HG02759 (cell line): ENCODE data around the gene NINJ1.

Experiments
- ATAC-seq: cut with Tn5 transposase; IDR thresholded peaks from one replicate; pipeline ENCODE4 v1.9.1; 2021; ENCODE audit warnings: mild to moderate bottlenecking, moderate library complexity; ENCODE audit not compliant: unreplicated experiment

NINJ1 gene

DNA sequence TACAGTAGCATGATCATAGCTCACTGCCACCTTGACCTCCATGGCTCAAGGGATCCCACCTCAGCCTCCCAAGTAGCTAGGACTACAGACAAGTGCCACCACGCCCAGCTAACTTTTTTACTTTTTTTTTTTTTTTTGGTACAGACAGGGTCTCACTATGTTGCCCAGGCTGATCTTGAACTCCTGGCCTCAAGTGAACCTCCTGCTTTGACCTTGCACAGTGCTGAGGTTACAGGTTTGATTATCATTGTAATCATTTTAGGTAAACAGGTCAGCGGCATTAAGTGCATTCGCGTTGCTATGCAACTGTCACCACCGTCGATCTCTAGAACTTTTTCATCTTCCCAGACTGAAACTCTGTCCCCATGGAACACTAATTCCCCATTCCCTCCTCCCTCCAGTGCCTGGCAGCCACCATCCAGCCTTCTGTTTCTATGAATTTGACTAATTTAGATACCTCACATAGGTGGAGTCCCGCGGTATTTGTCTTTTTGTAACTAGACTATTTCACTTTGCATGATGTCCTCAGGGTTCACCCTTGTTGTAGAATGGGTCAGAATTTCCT, 43.9 kb downstream of the NINJ1 start:
- ATAC-seq: no peak

DNA sequence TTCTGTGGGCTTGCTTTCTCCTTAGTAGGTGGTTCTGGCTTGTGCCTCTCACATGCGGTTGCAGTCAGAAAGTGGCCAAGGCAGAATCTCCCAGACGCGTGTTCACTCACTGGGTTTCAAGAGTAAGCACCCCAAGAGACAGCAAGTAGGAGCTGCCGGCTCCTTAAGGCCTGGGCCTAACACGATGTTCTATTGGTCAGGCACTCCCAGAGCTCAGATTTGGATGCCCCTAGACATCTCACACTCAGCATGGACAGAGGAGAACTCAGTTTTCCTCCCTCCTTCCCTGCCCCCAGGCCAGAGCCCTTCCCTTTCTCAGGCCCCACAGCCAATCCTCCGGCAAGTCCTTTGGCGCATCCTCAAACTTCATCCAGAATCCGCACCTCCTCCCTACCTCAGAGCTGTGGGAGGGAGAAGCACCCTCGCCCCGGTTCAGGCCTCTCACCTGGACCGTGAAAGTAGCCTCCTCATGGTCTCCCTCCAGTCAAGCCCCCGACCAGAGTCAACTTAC, 44.5 kb downstream of the NINJ1 start:
- ATAC-seq: no peak

DNA sequence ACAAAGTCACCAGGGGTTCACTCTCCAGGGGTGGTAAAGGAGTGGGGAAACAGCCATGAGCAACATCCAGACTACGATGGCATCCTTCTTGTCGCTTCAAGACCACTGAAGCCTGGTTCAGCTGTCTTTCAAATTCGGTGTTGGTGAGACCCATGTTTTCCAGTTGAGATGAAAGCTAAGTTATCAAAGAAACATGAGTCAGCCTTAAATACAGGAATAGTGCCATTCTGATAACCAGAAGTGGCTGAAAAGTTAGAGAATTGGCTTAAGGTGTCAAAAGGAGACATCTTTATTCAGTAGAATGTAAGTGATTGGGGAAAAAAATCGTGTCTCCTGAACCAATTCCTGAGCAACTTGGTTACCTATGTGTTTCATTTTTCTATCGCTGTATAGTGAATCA, 45.0 kb downstream of the NINJ1 start:
- ATAC-seq: no peak

DNA sequence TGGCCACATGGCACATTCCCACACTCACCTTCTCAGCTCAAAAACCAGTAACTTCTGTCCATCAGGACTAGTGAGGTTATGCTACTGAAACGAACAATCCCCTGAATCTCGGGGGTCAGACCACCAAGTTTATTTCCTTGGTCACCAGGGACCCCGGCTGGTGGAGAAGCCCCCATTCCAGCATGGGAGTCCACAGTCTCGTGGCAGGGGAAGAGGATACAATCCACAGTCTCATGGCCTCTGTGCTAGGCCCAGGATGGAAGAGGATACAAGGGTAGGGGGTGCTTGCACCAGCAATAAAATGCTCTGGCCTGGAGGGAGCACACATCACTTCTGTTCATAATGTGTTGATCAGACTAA, 45.4 kb downstream of the NINJ1 start:
- ATAC-seq: no peak

DNA sequence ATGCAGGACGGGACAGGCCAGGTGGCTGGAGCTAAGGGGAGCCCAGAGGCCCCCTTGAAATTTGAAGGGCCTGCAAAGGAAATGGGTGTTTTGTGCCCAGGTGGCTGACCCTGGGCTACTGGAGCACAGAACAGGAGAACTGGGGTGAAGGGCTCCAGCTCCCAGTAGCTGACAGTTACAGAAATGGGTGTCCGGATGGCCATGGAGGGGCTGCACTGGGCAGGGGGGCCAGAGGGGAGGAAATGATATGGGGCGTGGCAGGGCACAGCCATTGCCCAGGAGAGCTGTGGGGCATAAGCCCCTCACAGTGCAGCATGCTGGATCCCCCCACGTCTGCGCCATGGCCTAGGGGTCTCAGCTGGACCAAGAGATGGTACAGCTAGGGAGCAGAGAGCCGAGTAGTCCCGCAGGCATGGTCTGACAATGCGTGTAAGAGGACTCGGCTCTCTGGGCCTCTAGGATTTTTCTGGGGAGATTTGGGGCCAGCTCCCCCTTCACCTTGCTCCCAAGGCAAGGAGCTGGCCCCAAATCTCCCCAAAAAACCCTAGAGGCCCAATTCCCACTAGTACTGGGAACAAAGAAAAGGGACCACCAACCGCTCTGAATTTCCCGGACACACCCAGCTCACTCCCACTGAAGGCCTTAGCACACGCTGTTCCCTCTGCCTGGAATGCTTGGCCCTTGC, 45.9 kb downstream of the NINJ1 start:
- ATAC-seq: no peak

DNA sequence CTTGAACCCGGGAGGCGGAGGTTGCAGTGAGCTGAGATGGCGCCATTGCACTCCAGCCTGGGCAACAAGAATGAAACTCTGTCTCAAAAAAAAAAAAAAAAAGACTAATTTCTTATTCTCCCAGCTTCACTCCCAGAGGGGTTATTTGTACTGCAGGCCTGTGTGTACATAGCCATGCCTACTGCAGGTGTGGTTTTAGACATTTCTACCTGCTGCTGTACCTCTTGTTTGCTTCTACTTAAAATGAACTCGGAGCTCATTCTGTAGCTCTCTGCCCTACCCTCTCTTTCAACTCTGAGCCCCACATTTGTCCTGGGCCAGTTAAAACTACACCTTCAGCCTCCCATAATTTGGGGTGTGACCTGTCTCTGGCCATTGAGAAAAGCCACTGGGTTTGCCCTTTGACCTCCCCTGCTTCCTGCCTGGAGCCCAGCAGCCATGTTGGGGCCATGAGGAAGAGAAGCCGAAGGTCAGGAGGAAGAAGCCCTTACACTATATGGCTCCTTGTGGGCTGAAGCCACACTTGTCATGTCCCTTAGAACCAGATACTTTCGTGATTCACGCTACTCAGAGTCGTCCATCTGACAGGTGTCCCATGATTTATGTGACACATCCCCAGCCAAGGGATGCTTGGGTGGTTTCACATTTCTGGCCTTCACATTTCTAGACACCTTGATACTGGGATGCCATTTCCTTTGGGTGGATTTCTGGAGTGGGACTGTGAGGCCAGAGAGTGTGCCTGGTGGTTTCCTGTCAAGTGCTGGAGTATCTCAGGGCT, 47.4 kb downstream of the NINJ1 start:
- no peak for ATAC-seq

DNA sequence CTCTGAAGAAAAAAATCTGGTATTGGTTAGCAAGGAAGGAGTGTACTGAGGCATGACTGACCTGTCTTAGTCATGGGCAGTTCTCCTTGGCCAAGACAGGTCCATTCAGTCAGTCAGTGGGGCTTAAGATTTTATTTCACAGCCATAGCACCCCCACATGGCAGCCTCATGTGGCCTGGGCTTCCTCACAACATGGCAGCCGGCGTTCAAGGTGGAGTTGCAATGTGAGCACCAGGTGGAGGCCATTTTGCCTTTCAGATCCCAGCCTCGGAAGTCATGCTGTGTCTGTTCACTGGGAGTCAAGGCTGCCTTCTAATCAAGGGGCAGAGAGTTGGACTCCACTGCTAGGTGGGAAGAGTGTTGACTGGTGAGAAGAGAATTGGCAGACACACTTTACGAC, 48.4 kb downstream of the NINJ1 start:
- ATAC-seq: no peak

DNA sequence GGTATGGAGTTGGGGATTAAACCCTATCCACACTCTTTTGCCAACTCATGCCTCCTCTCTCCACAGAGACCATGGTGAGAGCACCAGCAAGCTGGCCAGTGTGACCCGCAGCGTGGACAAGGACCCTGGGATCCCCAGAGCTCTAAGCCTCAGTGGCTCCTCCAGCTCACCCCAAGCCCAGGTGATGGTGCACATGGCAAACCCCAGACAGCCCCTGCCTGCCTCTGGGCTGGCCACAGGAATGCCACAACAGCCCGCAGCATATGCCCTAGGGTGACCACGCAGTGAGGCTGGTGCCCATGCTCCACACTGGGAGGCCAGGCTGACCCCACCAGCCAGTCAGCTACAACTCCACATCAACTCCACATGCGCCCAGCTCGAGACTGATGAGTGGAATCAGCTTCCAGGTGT, 49.6 kb downstream of the NINJ1 start:
- ATAC-seq: no peak

DNA sequence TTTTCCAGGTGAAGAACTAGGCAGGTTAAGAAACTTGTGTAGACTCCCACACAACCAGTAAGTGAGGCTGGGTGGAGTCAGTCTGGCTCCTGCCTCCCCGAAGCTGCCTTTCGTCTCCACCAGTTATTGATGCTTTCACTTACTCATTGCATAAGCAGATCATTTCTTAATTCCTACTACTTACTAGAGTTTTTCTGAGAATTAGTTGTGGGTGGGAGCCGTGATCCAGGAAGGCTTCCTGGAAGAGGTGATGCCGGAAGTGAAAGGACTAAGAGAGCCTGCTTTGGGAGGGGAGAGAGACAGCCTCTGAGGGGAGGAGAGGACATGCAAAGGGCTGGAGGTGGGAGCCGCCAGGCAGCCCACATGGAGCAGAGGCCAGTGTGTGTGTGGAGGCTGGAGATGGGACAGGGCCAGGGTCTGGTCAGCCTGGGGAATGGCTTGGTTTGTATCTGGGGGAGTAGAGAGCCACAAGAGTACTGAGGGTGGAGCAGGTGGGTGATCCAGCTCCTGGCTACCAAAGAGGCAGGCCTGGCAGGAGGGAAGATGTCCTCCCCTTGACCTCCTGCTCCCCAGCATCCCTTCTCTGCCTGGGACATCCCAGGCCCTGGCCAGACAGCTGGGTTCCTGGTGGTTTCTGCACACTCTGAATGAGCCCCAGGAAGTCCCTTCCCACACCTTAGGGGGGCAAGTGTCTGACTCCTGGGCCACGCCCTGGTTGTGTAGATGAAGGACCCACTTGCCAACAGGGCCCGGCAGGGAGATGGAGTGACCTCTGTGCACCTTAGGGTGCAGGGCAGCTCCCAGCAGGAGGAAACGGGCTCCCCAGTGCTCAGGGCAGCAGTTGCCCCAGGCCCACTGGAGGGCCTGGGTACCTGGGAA, 50.2 kb downstream of the NINJ1 start:
- ATAC-seq: no peak

DNA sequence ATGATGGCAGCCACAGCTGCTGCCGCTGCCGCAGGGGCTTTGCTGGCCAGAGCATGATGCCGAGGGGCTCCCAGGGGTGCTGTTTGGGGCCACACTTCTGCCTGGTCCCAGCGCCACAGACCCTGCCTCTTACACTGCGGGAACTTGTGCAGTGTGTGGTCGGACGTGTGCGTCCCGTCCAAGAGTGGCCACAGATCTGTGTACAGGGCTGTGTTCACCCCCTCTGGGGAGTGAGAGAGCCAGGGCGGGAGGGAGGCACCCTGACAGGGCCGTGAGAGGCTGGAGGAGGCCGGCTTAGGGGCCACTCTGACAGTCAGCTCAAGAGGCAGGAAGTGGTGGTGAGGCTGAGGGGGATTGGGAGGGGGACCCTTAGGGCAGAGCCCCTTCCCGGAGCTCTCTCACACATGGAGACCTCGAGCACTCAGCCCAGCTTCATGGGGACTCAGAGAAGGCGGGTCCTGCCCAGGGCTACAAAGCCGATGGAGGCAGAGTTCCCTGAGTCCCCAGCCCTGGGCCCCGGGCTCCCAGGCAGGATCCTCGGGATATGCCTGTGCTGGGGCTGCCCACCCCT, 51.1 kb downstream of the NINJ1 start:
- ATAC-seq: no peak

DNA sequence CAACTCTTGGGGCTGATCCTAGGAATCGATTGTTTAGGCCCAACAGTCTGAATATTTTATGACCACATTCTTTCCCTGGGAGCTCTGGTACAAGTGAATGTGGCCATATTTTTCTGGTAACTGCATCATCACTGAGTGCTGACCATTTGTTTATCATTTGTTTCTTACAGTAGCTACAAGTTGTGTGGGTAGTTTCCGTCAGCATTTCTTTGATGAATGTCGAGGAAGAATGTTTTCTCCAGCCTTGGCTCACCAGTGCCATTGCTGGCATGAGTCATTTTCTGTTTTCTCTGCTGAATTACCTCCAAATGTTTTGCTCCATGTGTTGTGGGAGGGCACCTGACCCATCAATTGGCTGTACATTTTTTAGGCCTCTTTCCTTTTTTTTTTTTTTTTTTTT, 52.1 kb downstream of the NINJ1 start:
- ATAC-seq: no peak

DNA sequence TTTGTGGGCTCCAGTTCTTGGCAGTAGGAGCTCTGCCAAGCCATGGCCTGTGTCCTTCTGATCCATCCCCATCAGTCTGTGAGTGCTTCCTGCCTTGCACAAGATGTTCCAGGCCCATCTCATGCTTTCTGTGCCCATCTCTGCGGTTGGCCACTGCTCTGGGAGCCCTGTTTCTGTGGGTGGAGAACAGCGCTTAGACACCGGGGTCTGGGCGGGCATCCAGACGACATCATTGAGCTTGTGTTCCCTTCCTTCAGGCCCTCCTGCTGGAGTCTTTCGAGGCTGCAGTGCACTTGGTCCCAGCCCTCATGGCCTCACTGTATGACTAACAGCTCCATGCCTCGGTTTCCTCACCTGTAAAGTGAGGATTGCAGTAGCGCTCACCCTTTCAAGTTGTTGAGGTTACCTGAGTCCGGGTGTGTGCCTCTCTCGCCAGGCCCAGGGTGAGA, 52.9 kb downstream of the NINJ1 start:
- no peak for ATAC-seq

DNA sequence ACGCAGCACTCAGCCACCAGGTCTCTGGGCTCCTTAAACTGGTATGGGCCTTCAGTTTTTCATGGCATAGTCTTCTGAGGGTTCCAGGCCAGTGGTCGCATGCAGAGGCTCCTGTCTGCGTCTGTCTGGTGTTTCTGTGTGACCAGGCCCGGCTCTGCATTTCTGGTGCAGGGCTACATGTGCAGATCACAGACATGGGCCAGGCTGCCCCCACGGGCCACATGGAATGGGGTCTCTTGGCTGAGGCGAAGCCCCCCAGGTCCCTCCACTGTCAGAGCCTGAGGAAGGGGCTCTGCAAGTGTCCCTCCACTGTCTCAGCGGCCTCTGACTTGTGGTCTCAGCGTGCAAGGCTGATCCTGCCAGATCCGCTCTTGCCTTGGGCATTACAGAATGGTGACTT, 53.6 kb downstream of the NINJ1 start:
- ATAC-seq: no peak

DNA sequence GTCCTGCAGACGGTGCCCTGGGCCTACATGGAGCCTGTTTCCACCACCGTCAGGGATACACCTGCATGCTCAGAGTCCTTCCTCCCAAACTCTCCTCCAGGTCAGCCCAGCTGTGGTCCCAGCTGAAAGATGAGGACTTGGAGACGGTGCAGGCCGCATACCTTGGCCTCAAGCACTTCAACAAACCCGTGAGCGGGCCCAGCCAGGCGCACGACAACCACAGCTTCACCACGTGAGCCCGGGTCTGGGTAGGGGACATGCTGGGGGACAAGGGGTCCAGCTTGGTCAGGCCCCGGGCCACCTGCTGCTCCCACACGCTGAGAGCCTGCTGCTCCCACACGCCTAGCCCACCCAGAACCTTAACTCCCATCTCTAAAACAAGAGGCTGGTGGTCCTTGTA, 54.7 kb downstream of the NINJ1 start:
- no peak for ATAC-seq

DNA sequence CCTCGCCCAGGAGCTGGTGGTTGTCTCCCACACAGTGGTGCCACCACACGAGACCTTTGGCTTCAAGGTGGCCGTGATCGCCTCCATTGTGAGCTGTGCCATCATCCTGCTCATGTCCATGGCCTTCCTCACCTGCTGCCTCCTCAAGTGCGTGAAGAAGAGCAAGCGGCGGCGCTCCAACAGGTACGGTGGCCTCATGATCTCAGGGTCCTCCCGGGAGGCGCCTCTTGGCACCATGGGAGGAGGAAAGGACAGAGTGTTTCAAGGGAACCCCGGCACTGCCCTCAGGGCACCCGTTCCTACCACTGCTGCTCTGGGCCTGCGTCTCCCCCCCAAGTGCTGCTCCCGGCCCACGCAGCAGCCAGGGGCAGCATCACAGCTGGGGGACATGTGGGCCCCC, 56.2 kb downstream of the NINJ1 start:
- ATAC-seq: no peak

DNA sequence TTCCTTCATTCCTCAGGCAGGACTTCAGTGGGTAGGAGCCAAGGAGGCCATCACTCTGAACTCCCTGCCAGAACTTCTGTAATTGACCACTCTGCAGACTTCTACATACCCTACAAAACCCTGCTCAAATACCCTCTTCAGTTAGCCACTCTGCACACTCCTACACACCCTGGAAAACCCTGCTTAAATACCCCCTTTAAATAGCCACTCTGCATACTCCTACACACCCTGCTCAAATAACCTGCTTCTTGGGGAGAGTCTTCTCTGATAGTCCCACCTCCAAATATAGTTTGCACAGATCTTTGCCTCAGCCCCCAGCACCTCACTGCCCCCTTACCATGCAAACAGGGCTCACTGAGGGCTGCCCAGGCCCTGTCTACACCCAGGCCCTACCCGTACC, 56.7 kb downstream of the NINJ1 start:
- ATAC-seq: no peak

DNA sequence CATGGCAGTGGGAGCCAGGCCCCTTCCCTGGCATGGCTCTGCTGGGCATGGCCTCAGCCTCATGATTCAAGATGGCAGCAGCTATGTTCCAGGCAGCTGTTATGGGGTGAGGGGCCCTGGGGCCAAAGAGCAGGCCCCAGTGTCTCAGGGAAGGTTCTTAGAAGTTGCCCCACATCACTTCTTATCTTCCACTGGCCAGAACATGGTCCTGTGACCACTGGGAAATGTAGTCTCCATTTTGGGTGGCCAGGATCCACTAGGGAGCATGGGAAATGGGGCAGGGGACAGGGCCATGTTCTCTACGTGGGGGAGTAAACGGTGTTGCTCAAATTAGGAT, 57.3 kb downstream of the NINJ1 start:
- no peak for ATAC-seq

DNA sequence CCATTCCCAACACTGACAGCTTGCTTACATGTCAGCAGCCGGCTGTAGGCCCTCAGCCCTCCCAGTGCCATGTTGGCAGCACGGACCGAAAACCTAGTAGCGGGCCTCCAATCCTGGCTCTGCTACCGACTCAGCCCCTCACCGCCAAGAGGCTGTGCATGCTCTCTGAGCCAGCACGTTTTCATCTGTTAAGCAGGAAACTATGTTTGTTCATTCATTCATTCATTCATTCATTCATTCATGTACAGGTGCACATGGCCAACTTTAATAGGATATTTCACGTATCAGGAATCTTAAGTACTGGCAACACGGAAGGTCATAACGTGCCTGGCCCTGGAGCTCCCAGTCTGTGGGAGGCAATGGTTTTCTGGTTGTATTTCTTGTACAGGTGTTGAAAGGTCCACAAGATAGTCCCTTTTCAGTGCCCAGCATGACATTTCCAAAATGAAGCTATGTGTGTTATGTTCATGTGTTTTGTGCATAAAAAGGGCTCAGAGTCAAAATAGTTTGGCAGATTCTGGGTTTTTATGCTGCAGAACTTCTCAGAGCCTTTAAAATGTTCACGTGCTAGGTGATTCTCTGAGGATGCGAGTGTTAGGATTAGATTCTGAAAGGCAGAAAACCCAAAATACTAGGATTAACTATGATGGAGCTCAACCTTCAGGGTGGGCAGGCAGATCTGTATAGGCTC, 57.8 kb downstream of the NINJ1 start:
- no peak for ATAC-seq

DNA sequence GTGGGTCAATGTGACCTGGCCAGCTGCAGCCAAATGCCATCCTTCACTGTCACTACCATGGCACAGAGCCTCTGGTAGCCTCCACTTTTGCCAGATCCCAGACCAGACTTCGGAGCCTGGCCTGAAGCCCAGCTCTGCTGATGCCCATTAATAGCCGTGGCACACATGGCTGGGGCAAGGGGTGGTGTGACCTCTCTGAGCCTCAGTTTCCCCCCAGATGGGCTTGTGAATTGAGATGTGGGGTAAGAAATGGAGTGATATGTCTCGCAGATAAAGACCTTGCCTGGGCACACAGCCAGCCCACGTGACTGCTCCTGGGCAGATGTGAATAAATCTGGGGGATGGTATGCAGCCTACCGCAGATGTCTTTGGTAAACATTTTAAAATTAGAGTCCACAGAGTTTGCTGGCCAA, 61.7 kb downstream of the NINJ1 start:
- ATAC-seq: no peak
